AG04449 (cell line): ENCODE data around the gene MGLL.

Source experiments
- CTCF ChIA-PET: fragments of 350-600 bp; formaldehyde crosslinking; extraction: SDS; loops from one replicate; lab custom pipeline; 2021; ENCODE audit warnings: antibody characterized with exemption; lab: Yijun Ruan, JAX
- POLR2A ChIA-PET: fragments of 400-600, 350-600 bp; formaldehyde crosslinking; extraction: SDS; loops from one replicate; lab custom pipeline; 2020; ENCODE audit warnings: antibody characterized with exemption, inconsistent platforms; lab: Yijun Ruan, JAX
- DNase-seq: peaks from one replicate; pipeline ENCODE4 v3.0.0-alpha.2; 2010; ENCODE audit warnings: low read depth, low spot score
- H3K4me3 ChIP-seq: 2 replicates; pipeline ENCODE4 v1.5.1; 2011; ENCODE audit warnings: low read depth, mild to moderate bottlenecking, control low read depth, low read length
- CTCF ChIP-seq: IDR thresholded peaks from one replicate; pipeline ENCODE4 v1.5.1; 2011; ENCODE audit warnings: mild to moderate bottlenecking, moderate library complexity, low read length, control low read depth, inconsistent platforms; ENCODE audit not compliant: insufficient read depth; ENCODE audit errors: missing control alignments

The MGLL gene

GRCh38 chr3:127731546-127732289 is 90.6 kb downstream of the MGLL start:
- no peak for TF ChIP-seq CTCF
- ChIA-PET CTCF (interaction anchor here (1.0 to 1.8 kb wide), 2 partner anchors 36 to 79 kb away, joined by 3 to 11 read pairs; no protein-coding TSS in a partner anchor), POLR2A (no interaction called here)
- no peak for DNase-seq
- H3K4me3 ChIP-seq, result no peak overlapping the region

DNA sequence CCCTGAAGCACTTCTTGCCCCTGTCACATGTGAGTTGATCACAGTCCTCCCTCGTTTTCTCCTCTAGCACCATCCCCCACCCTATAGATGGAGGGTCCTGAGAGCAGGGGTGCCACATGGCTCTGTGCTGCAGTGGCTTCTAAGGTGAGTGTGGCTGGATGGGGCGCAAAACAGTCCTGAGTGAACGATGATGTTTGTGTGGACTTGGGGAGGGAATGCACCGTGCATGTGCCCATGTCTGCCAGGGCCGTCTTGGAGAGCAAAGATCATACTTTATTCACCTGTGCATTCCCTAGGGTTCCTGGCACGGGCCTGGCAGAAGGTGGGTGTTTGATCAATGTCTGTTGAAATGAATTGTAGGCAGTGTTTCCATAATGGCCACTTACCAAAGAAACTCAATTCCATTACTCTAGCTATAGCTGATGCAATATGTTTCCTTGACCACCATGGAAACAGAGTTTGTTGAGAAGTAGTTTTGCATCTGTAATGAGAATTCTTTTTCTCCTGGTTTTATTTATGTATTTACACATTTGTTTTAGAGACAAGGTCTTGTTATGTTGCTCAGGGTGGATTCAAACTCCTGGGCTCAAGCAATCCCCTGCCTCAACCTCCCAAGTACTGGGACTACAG is 91.5 kb downstream of the MGLL start:
- POLR2A ChIA-PET, result no interaction called here
- no peak overlapping the region for H3K4me3 ChIP-seq
- DNase-seq, result no peak
- no peak for TF ChIP-seq CTCF
- CTCF ChIA-PET, result no interaction called here

- TF ChIP-seq CTCF, result no peak
- CTCF ChIA-PET, result no interaction called here
- H3K4me3 ChIP-seq, result no peak overlapping the region
- DNase-seq, result no peak
- POLR2A ChIA-PET, result no interaction called here
These were observed 92.1 kb downstream of the MGLL start for GRCh38 chr3:127730171-127730570.

DNA sequence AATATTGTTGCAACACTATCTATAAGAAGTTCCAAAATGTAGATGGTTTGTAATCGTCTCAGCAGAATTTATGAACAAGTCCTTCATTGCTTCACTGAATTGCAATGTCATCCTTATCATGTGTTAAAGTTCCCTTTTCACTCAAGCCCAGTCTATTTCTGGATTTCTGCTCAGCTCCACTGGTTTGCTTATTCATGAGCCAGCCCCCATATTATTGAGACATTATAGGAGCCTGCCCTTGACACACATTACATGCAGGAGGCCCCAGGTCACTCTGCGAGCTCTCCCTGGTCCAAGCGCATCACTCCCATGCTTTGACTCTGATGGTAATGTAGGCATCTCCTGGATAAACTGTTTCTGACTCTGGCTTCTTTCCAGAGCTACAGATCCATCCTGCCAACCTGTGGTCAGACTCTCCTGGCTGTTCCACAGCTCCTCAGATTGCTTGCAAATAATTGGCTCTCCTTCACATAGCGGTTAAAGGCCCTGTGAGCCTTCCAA is 92.7 kb downstream of the MGLL start:
- no peak overlapping the region for H3K4me3 ChIP-seq
- POLR2A ChIA-PET, result no interaction called here
- CTCF ChIA-PET, result no interaction called here
- no peak for TF ChIP-seq CTCF
- DNase-seq, result no peak

GRCh38 chr3:127728417-127729015 is 93.8 kb downstream of the MGLL start:
- ChIA-PET POLR2A (no interaction called here), CTCF (no interaction called here)

More at GRCh38 chr3:127728417-127729015, 93.8 kb downstream of the MGLL start:
- no peak for TF ChIP-seq CTCF
- no peak for DNase-seq
- no peak overlapping the region for H3K4me3 ChIP-seq
